ENCODE measurements around the gene NEGR1.

The NEGR1 gene

DNA sequence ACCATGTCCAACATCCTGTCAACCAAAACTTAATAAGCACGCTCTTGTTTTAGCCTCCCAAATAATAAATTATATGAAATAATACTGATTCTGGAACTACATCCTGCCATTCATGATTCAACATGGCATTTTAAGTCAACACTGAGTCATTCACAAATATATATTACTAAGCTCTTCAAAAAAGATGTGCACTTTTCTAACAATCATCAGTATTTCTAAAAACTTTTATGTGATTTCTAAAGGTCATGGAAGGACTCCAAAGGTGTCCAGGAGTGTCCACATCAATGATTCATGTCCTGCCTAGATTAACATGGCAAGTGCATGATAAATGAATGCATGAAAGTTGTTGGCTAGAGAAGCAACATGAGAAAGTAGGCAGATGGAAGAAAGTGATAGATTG lies 51.6 kb downstream of the NEGR1 start:
- DNase-seq (ENCODE audit: low read depth, low spot score), result no peak

DNA sequence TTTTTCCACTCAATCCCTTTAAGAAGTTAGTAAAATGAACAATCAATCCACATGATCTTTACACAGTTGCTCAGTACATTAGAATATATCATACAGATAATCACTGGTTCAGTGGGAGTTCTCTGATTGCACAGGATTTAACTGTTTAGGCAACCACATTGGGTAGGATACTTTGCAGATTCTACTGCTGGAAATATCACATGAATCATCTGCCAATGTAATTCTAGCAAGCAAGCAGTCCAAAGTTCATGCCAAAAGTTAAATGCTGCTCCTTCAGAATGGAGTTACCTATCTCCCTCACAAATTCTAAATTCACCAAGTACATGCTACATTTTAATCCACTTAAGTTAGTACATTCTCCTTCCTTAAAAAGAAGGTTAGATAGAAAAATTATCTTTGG lies 52.4 kb downstream of the NEGR1 start:
- DNase-seq (ENCODE audit: low read depth, low spot score), result no peak

DNA sequence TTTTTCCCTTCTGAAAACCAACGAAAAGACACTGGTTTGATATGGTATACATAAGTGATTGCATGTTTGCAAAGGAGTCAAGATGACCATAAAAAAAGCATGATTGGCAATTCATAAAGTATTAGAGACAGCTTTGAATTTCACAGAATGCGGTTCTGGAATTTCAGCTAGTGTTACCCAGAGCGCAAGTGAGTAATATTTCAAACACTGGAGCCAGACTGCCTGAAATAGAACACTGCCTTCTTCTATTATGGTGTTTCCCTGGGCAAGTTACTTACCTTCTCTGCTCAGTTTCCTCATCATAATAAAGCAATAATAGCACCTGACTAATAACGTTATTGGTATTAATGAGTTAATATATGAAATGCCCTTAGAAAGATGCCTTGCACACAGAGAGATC lies 54.7 kb downstream of the NEGR1 start:
- DNase-seq (ENCODE audit: low read depth, low spot score), result no peak

DNA sequence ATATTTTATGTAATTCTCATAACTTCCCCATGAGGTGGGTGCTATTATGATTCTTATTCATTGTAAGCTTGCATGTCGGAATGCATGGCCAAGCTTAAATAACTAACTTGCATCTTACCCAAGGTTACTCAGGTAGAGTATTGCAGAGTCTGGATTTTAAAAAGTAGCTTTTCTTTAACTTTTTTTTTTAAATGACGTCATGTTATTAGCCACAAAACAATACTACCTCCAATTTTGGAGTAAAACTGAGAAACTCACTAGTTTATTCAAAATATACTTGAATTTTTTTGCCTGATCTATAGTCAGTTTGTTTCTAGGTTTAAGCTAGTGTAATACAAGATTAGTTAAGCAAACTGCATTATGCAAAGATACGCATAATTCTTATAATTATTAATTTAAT lies 57.8 kb downstream of the NEGR1 start:
- no peak for DNase-seq (ENCODE audit: low read depth, low spot score)

DNA sequence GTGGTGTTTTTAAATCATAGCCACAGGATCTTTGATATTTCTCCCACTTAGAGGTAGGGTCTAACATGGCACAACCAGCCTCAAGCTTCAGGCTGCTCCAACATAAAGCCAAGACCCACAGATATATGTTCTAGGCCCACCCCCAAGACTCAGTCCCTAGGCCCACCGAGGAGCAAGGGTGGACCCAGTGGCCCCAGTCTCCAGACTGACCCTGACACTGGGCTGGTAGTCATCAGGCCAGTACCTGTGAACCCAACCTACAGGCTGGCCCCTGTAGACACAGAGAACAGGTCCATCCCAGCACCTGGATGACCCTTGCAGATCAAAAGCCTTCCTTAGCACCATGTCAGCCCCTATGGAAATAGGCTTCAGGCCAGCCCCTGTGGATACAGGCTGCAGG lies 60.5 kb downstream of the NEGR1 start:
- no peak for DNase-seq (ENCODE audit: low read depth, low spot score)

DNA sequence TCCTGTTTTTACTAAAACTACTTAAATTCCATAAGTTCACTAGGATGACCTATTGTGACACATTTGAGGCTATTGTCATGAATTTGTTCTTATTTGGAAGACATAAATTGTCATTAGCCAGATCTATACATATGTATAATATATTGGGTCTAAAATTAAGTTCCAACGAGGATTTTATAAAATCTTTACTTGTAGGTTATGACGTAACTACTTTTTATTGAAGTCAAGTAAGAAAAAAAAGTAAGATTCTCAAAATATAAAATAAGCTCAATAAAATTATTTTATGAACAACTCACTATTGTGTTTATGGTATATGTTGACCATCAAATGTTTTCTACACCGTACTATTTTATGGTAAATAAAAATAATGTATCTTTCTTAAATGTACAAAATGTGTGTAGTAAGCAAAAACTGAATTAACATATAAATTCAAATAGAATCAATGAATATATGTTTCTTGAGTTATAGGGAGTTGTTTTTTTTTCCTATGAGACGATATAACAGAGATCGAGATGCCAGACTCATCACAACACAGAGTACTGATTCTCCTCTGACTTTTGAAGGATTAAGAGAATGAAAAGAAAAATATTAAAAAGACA lies 64.1 kb downstream of the NEGR1 start:
- no peak for DNase-seq (ENCODE audit: low read depth, low spot score)

DNA sequence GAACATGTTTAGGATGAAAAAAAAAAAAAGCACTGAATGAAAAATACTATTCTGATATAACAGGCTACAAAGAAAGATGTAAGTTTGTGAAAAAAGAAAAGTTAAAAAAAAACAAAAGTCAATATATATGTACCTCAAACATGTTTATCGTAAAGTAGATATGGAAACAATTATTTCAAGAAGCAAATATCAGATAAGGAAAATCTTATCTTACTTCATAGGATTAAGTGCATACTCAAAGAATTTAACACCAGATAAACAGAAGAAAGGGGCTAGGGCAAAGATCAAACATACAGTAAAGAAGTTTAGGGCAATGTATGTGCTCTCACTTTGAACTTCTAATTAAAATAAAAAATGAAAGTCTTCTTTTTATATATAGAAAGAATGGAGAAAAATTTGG lies 75.3 kb downstream of the NEGR1 start:
- DNase-seq (ENCODE audit: low read depth, low spot score), result no peak

DNA sequence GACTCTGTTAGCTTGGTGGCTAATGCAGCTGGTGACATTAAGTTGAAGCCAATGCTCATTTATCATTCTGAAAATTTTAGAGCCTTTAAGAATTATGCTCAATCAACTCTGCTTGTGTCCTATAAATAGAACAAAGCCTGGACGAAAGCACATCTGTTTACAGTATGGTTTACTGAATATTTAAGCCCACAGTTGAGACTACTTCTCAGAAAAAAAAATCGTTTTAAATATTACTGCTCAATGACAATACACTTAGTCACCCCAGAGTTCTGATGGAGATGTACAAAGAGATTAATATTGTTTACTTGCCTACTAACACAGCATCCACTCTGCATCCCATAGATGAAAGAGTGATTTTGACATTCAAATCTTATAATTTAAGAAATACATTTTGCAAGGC lies 79.6 kb downstream of the NEGR1 start:
- DNase-seq (ENCODE audit: low read depth, low spot score), result no peak

DNA sequence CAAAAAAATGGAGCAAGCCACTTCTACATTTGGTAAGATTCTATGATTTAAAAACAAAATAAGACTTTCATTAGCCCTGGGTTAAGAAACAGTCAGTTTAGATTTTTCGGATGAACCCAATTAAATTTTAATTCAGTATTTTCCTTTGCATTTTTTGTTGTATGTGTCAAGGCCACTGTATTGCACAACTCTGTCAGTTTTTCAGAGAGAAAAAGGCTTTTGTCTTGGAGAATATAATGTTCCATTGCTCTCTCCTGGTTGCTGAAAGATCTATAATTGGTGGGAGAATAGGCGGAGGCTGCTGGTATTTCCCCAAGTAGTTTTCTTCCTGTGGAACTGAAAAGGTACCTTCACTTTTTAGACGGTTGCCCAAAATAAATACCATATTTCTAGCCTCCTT lies 84.6 kb downstream of the NEGR1 start:
- DNase-seq (ENCODE audit: low read depth, low spot score), result no peak

DNA sequence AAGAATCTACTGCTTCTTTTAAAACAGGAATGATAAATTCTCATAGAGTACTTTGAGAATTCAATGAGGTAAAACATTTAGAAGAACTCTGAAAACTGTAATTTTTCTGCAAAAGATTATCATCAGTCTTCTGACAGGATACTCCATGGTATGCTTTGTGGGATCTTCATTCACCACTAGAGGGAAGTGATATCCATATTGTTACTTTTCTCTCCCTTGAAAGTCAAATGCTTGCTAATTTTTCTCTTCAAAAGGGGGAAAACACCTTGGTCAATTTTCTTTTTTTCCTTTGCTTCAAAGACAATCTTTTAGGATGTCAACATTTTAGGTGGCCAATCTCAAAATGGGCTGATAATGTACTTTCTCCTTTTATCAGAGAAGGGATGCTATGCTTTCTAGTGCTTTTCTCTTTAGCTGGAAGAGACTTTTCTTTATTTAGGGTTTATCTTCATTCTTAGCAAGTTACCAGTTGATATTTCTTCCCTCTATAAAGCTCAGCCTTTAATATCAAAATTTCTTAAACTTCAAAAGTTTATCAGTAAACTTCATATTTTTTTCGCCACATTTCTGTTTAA lies 95.5 kb downstream of the NEGR1 start:
- DNase-seq (ENCODE audit: low read depth, low spot score), result no peak

DNA sequence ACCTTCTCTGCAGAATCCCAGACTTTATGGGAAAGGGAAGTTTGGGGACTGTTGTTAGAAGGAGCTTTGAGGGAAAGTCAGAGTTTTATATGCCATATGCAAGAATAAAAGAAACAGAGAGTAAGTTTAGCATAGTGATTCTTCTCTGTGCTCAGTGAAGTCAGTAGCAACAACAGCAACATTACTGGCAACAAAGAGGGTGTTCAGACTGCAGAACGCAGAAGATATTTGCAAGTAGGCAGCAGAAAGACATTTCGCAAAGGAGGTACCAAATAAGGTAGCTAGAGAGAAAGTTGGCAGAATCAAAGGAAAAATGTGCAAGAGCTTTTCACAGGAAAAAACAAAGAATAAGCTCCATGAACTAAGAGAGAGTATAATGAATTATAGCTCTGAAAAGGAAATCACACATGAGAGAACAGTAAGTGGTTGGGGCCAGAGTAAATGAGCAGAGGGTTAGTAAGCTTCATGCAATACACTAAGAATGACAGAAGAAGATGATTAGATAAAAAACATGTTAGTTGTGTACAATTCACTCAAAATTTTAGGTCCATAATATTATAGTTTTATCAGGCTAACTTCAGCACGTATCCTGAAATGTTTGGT lies 98.1 kb downstream of the NEGR1 start:
- DNase-seq (ENCODE audit: low read depth, low spot score), result no peak

DNA sequence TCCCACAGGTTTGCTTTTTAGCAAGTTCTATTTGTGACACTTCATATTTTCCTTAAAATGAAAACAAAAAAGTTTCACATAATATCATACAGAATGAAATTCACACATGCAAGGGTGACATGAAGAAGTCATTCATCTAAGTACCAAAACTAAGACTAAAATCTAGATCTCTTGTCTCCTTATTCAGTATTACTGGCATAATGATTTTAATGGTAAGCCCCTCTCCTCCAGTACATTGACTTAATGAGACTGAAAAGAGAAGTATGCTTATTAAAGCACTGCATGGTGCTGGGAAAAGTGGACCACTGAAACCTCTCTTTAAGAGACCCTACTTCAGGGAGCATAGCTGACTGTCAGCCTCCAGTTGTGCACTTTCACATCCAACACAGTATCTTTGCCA lies 99.5 kb downstream of the NEGR1 start:
- DNase-seq (ENCODE audit: low read depth, low spot score), result no peak

DNA sequence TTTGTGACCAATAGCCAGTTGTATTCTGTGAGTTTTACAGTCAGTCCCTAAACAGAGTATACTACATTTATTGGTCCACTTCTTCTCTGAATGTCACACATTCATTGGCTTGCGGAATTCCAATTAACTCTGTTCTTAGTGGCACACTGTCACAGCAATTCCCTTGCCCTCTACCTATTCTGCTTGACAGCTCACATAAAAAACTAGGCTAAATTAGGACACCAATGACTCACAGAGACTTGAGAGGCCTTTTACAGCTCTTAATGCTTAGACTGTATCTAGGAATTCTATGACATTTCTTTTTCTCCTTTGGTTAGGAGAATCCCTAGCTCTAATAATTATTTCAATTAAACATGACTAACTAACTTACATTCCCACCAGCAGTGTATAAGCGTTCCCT lies 104.1 kb downstream of the NEGR1 start:
- DNase-seq (ENCODE audit: low read depth, low spot score), result no peak

DNA sequence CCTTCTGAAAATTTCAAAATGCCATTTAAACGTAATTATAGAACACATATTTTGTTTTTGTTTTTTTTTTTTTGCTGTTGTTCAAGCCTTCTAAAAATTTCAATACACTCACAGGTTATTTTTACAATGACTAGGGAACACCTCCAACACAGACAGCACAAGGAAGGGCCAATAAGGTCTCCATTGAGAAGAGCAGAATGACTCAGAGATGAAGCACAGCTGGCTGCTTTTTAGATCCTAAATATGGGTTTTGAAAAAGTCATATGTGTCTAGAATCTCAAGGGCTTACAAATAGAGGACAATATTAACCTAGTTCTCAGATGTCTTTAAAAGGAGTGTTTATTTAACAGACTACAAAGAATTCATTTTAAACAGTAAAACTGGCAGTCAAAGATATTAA lies 104.6 kb downstream of the NEGR1 start:
- no peak for DNase-seq (ENCODE audit: low read depth, low spot score)

DNA sequence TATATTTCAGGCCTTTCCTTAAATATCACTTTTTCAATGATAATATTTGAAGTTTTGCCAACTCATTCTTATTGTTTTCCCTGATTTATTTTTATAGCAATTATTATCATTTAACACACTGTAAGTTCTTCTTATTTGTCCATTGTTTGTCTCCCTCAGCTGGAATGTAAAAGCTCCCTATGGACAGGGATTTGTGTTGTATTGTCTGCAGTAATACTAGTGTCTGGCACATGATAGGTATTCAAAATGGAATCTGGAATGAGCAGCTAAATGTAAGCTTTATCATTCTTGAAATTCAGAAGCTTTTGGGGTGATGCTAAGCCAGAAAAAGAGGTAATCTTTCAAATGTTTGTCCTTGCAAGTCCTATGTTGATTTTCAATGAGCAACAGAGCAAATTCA lies 112.1 kb downstream of the NEGR1 start:
- no peak for DNase-seq (ENCODE audit: low read depth, low spot score)

DNA sequence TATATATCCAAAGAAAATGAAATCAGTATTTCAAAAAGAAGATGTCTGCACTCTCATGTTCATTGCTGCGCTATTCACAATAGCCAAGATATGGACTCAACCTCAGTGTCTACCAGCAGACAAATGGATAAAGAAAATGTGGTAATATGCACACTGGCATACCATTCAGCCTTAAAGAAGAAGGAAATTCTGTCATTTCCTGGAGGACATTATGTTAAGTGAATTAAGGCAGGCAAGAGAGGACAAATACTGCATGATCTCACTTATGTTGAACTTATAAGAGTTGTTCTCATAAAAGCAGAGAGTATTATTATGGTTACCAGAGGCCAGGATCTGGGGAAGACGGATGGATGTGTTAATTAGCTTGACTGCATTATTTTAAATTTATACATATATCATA lies 115.9 kb downstream of the NEGR1 start:
- no peak for DNase-seq (ENCODE audit: low read depth, low spot score)

DNA sequence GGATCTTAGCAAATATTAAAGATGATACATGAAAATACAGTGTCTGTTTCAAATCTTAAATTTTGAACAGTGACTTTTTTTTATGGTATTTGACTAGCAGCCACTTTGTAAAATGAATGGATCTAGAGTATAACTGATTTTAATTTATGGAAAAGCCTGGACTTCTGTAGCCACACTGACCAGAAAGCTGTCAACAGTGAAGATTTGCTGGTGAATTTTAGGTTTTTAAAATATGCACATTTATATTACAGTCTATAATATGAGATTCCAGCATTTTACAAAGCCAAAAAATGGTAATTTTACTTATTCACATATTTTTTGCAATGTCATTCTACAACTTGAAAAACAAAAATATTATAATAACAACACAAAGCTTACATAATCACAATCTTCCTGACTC lies 131.8 kb downstream of the NEGR1 start:
- no peak for DNase-seq (ENCODE audit: low read depth, low spot score)

DNA sequence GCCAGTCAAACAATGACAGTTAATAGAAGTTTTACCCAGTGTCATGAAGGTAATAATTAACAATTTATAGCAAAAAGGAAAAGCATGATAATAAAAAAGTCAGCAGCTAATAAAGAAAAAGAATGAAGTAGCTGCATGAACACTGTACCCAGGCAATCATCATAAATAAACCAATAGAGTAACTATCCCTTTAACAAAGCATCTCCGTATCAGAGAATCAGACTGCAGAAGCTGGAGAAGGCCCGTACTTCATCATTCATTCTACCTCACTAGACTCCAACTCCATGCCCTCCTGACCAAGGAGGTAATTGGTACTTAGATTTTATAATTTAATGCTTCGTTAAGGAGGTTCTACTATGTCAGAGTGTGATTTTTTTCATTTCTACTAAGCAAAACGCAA lies 140.5 kb downstream of the NEGR1 start:
- no peak for DNase-seq (ENCODE audit: low read depth, low spot score)

DNA sequence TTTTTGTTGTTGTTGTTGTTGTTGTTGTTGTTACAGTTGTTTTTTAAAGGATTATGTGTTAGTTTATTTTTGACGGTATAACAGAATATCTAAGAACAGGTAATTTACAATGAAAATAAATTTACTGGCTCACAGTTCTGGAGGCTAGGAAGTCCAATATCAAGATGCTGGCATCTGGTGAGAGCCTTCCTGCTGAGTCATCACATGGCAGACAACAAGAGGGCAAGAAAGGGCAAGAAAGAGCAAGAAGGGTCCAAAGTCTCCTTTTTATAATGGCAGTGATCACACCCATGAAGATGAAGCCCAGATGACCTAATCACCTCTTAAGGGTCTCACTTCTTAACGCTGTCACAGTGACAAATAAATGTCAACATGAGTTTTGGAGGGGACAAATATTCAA lies 142.1 kb downstream of the NEGR1 start:
- DNase-seq (ENCODE audit: low read depth, low spot score), result no peak

DNA sequence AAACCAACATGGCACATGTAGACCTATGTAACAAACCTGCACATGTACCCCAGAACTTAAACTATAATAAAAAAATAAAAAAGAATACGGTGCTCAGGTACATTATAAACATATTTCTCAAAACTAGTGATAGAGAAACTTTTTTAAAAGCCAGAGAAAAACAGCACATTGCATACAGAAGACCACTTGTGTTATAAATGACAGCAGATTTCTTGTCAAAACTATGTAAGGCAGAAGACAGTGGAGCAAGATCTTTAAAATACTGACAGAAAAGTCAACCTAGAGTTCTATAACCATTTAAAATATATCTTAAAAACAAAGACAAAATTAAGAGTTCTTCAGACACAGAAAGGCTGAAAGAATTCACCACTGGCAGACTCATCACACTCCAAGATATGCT lies 144.7 kb downstream of the NEGR1 start:
- no peak for DNase-seq (ENCODE audit: low read depth, low spot score)

DNA sequence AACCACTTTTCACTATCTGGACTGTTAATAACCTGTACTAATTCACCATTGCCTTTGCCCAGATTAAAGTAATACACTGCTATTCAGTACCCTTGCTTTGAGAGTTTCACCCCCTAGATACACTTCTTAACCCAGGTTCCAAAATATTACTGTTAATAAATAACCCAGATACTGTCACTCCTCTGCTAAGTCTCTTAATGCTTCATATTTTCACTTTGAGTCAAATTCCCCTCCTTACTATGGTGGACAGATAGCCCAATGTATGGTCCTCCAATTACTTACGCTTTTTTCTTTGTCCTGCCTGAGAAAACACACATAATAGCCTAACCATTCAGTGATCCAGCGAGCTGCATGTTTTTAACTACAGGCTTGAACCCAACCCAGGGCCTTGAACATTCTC lies 152.5 kb downstream of the NEGR1 start:
- no peak for DNase-seq (ENCODE audit: low read depth, low spot score)

DNA sequence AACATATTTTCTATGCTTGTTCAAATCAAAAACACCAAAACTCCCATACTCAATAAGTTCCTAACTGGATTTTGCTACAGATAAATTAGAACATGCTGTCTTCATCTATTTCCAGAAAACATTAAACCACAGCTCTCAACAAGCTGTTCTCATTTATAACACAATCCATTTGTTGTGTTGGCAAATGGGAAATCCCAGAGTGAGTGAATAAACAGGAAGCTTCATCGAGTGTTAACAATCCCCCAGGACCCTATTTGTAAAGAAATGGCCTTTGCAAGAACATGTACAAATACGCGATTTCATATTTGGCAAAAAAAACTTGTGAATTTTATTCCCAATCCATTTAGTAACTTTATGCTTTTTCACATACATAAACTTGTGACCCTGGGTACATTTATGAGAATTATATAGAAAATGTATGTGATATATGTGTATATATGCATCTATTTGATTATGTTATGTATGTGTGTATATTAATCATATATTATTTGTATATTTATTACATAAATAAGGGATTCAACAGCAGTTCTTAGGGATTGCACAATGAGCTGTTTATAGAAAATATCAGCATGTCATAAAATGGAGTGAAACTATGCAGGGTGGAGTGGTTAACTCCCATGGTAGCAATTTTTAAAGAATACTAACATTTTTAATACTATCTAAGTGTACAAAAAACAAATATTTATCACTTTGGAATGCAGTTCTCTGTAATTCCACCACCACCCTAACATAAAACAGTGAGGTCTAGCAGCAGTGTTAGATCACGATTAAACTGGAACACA lies 160.0 kb downstream of the NEGR1 start:
- DNase-seq (ENCODE audit: low read depth, low spot score), result no peak

DNA sequence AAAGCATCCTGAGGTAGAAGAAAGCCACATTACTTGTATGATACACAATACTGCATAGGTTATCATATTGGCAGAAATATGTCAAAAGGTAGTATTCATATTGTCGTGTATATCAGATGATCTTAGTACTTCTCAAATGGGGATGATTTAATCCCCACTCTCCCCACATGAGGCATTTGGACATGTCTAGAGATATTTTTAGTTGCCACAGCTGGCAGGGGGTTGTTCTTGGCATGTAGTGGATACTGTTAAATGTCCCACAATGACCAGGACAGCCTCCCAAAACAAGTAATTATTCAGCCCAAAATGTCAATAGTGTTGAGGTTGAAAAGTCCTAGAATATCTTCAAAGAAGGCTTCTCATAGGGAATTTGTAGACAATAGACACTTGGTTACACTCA lies 162.8 kb downstream of the NEGR1 start:
- no peak for DNase-seq (ENCODE audit: low read depth, low spot score)
